Activated CD4-positive, alpha-beta T cell treated with anti-CD3 and anti-CD28 coated beads, Interleukin-2, amount 50 U/mL, for 4 hours (primary cell): Measurements from ENCODE around the gene GLP1R.

ENCODE experiments used
- DNase-seq, 2 experiments: peaks; one replicate each; pipeline ENCODE4 v3.0.0-alpha.2; 2020

GLP1R gene

DNA sequence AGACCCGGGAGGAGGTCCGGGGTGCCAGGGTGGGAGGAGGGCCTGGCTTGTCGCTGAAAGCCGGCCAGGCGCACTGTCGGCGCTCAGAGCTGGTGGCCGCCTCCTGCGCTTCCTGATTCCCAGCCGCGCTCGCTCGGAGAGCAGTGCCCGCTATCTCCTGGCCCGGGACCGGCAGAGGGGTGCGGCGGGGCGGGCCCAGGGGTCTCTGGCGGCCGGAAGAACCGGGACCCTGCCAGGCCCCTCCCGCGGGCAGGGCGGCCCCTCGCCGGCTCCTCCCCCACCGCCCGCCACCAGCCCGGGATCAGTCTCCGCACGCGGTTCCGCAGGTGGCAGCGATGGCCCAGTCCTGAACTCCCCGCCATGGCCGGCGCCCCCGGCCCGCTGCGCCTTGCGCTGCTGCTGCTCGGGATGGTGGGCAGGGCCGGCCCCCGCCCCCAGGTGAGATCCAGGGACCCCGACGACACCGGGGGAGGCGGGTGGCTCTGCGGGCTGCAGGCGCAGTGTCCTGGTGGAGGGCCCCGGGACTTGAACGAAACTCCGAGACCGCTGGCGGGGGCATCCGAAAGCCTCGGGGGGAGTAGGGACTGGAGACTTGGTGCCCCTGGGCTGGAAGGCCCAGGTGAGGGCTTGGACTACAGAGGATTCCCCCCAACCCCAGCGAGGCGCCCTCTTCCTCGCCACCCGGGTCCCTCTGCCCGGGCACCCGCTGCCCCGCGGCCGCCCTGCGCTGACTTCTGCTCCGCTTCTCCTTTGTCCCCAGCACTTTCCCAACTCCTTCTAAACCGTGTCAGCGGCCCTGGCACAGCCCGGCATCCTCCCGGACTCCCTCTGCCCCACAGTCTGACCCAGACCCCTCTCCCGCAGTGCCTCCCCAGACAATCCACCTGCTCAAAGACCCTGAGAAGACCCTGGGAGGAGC lies at the start of gene GLP1R:
Gene GLP1R (plus strand): TSS at position 301 of the 919 bp plus-strand sequence. CDS start 60 bp downstream, at position 361.
- DNase-seq: peak; percentile 1 to 4

DNA sequence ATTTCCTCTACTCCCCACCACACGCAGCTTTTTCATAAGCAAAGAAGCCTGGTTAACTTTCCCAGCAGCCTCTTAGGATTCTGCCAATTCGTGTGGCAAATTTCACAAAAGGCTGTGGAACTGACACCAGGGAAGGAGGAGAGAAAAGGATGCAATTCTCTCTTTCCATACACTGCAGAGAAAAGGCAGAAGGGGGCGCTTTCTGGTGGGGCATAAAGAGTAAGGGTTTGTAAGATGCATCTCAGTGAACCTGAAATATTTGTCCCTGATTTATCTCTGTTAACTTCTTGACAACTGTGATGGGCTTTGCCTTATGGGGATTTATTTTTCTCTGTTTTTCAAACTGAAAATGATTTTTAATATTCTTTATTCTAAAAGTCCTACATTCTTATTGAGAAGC lies 45.5 kb upstream of the GLP1R start:
- no peak for DNase-seq

DNA sequence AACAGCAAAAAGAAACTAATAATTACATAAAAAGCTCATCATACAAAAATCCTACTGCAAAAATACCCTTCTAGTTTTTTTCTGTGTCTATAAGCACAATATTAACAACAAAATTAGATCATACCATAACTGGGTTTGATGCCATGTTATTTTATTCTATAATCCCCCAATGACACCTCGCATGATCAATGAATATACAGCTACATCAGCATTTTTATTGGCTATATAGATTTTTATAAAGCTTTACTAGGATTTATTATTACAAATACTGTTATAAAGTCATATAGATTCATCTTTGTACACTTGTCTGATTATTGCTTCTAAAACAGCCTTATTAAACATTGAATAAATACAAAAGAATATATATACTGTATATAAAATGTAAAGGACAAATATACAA lies 45.1 kb upstream of the GLP1R start:
- DNase-seq: no peak

DNA sequence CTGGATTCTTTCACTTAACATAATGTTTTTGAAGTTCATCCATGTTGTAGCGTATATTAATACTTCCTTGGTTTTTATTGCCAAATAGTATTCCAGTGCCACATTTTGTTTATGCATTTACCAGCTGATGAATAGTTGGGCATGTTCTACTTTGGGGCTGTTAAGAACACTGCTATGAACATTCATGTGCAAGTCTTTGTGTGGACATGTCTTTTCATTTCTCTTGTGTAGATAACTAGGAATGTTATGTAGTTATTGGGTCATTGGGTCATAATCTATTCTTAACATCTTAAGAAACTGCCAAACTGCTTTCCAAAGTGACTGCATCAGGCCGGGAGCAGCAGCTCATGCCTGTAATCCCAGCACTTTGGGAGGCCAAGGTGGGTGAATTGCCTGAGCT lies 43.8 kb upstream of the GLP1R start:
- no peak for DNase-seq

- no peak for DNase-seq
Observed at GRCh38 chr6:39005774-39006173, 42.8 kb upstream of the GLP1R start.

DNA sequence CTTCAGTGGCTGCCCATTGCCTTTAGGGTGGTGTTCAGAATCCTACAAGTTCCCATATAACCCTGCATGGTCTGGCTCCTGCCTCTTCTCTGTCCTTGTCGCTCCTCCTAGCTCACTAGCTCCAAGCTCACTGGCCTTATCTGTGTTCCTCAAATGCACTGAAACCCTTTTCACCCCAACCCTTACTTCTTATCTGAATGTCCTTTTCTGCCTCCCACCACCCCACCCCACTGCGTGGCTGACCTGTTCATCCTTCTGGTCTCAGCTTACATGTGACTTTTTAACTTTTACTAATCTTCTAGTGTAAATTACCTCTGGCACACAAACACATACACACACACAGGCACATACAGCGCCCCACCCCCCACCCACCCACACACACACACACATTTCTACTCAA lies 41.0 kb upstream of the GLP1R start:
- no peak for DNase-seq

DNA sequence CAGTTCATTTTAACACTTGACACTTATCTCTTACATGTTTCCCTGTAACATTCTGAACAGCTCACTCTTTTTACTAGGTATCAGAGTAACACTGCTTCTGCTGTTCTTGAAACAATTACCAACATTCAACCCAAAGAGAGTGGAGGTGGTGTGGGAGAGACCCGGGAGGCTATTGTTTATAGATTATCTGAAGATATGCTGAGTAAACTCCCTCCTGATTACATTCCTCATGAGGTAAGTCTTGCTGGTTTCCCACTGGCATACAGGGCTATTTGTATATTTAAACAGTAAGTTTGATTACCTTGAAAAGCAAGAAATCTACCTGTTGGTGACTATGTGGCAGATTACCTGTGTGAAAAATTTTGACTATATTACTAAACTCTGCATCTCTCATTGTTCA lies 39.8 kb upstream of the GLP1R start:
- no peak for DNase-seq

DNA sequence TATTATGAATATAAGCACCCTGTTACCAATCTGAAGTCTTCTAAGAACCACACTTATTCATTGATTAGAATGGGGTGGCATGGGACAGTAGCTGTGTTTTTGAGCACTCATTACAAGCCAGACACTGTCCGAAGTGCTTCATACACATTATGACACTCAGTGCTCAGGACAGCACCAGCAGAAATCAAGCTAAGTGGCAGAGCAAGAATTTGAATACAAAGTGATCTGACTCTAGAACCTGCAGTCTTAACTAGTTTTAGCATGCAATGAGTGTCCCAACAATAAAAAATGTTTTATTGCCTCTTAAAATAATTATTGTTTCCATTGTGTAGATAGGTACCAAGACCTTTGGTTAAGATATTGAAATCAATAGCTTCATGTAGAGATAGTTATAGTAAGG lies 39.1 kb upstream of the GLP1R start:
- DNase-seq: no peak

- DNase-seq: no peak
Observed at GRCh38 chr6:39016839-39017546, 31.6 kb upstream of the GLP1R start.

GRCh38 chr6:39017547-39017880 lies 31.1 kb upstream of the GLP1R start:
- no peak for DNase-seq

GRCh38 chr6:39018103-39018502 lies 30.5 kb upstream of the GLP1R start:
- DNase-seq: no peak

DNA sequence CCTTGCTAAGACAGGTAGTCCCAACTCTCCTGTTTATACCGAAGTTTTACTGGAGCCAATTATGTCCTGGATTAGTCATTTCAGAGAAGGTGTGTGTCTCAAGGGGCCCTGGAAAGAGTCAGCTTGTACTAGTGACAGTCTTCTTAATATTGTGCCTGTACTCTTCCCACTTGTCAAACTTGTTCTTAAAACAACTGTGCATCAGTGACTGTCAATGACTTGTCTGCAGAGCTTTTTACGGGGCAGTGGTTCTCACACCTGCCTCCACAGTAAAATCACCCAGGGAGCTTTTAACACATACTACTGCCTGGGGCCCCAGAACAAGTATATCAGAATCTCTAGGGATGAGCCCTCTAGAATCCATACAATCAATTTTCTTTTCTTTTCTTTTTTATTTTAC lies 28.4 kb upstream of the GLP1R start:
- no peak for DNase-seq

GRCh38 chr6:39021041-39021440 lies 27.5 kb upstream of the GLP1R start:
- no peak for DNase-seq

- DNase-seq: no peak
Observed at GRCh38 chr6:39021779-39022178, 26.8 kb upstream of the GLP1R start.

DNA sequence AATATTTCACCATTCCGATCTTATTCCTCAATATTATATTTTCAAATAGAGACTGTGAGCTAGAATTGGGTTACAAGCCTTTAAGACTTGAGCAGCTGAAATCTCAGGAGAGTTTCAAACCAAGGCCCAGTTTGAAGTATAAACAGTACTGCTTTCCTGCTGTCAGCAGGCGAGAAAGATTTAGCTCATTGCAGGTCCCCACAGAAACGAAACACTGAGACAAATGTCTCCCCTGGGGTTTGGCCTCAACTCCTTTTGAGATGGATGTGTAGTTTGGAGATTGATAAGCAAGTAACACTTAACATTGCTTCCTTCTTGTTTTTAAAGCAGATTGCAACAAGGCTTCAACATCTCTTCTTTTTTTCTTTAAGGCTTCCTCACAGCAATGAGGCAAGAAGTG lies 22.4 kb upstream of the GLP1R start:
- no peak for DNase-seq

DNA sequence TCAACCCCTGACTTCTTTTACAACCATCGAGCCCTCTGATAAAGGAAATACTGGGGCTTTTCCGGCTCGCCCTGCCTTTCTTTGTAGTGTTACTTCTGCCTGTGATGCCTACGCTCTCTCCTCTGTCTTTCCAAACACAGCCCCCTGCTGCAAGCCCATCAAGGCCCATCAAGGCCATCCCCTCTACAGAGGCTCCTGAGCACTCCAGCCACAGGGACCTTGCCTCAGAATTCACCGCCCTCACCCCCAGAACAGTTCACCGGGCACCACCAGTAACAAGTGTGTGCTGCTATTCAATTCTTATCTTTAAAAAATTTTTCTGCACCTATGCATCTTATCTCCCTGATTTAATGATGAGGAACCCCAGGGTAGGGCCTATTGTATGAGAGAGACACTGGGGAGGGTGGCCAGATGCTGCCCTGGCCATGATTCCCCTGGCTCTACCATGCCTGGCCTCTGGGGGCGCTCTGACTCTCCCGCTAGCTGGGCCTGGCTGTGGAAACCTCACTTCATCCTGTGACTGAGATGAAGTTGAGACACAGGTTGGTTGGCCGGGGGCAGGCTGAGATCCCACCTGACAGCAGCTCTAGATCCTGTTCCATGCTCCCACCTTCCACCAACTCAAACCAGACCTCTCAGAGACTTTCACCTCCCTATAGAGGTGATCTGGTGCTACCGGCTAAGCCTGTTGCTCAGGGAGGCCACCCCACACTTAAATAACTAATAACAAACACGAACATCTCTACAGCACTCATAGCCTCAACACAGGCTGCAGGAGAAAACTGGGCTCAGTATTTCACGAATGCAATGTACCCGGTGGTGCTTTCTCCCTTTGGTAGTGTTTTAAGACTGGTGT lies 19.2 kb upstream of the GLP1R start:
- DNase-seq: peak; percentile 18 to 43

DNA sequence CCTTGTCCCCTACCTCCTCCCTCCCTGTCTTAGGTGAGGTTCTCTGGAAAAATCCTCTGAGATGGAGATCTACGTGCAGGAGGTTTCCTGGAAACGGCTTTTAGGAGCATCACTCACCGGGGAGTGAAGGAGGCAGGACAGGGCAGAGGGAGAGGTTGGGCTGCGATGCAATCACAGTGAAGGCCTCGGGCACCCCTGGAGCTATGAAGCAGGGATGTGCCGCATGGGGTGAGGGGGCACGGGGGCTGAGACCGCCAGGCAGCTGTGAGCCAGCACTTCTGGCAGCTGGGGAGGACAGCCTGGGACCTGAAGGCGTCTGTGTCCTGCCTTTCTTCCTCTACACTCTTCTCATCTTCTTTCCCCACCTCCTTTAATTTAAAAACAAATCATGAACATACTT lies 12.9 kb upstream of the GLP1R start:
- DNase-seq: no peak

DNA sequence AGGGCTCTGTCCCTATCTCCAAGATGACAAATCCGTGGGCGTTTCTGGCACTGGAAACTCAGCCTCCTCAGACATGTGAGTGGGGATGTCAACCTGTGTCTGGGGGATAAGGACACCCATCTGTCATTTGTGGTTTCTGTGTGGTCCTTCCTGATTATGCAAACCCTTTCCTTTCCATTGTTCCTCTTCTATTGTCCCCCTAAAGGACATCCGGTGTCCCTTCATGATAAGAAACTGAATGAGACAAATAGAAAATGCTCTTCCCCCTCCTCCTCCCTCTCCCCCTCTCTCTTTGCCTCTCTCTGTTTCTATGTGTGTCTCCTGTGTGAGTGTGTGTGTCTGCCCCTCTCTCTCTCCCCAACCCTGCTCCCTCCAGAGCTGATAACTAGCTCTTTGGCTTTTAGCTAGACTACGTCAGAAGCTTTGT lies 11.5 kb upstream of the GLP1R start:
- DNase-seq: no peak

- no peak for DNase-seq
Observed at GRCh38 chr6:39037707-39038106, 10.9 kb upstream of the GLP1R start.

- DNase-seq: no peak
Observed at GRCh38 chr6:39040080-39040673, 8.4 kb upstream of the GLP1R start.

GRCh38 chr6:39041072-39041471 lies 7.5 kb upstream of the GLP1R start:
- DNase-seq: no peak

- DNase-seq: no peak
Observed at GRCh38 chr6:39043776-39044175, 4.8 kb upstream of the GLP1R start.

GRCh38 chr6:39044181-39044580 lies 4.4 kb upstream of the GLP1R start:
- no peak for DNase-seq
